ENCODE data around the gene KRT76.
"Not testable (repeated sequence)": the region's sequence is repeated elsewhere in the genome, so short reads cannot be mapped to it uniquely, and the experiment has no call there.

The KRT76 gene

GRCh38 chr12:52796839-52797528 lies 19.8 kb upstream of the KRT76 start:
- DNase-seq, result no peak

GRCh38 chr12:52796429-52796794 lies 19.3 kb upstream of the KRT76 start:
- no peak for DNase-seq

- no peak for DNase-seq
Measured at GRCh38 chr12:52795694-52796428, 18.7 kb upstream of the KRT76 start, which contains the start of gene KRT3. Gene KRT3, minus strand, starts transcription at chr12:52796117. Its CDS starts 75 bp downstream, at chr12:52796042.

- DNase-seq, result not testable (repeated sequence)
Measured at GRCh38 chr12:52795332-52795674, 18.2 kb upstream of the KRT76 start.

GRCh38 chr12:52794479-52795331 lies 17.6 kb upstream of the KRT76 start:
- DNase-seq, result peak; percentile 13 to 36

GRCh38 chr12:52792185-52793029 lies 15.3 kb upstream of the KRT76 start:
- DNase-seq, result no peak

- no peak for DNase-seq
Measured at GRCh38 chr12:52791271-52792184, 14.4 kb upstream of the KRT76 start.

- DNase-seq, result no peak
Measured at GRCh38 chr12:52790427-52791270, 13.5 kb upstream of the KRT76 start.

GRCh38 chr12:52789637-52790426 lies 12.7 kb upstream of the KRT76 start:
- peak in 1 of 2 donors; percentile 12 for DNase-seq

GRCh38 chr12:52788876-52789636 lies 11.9 kb upstream of the KRT76 start:
- no peak for DNase-seq

- no peak for DNase-seq
Measured at GRCh38 chr12:52788192-52788875, 11.2 kb upstream of the KRT76 start.

- no peak for DNase-seq
Measured at GRCh38 chr12:52787324-52788191, 10.4 kb upstream of the KRT76 start.

- no peak for DNase-seq
Measured at GRCh38 chr12:52784909-52785308, 7.8 kb upstream of the KRT76 start.

GRCh38 chr12:52783563-52784316 lies 6.6 kb upstream of the KRT76 start:
- no peak for DNase-seq

- DNase-seq, result no peak
Measured at GRCh38 chr12:52782502-52782901, 5.4 kb upstream of the KRT76 start.

- DNase-seq, result no peak
Measured at GRCh38 chr12:52781399-52782082, 4.4 kb upstream of the KRT76 start.
